Activated CD8-positive, alpha-beta memory T cell treated with anti-CD3 and anti-CD28 coated beads, Interleukin-2, amount 50 U/mL, for 1 hour (primary cell): ENCODE measurements around the gene FOXR1.

ENCODE experiments used
- DNase-seq: peaks from one replicate; pipeline ENCODE4 v3.0.0-alpha.2; 2020; ENCODE audit errors: extremely low read depth

The FOXR1 gene

GRCh38 chr11:119026970-119027369 lies 55.4 kb downstream of the FOXR1 start:
- DNase-seq = no peak

- no peak for DNase-seq
These were observed 56.2 kb downstream of the FOXR1 start for GRCh38 chr11:119027561-119028345.

- no peak for DNase-seq
These were observed 56.9 kb downstream of the FOXR1 start for GRCh38 chr11:119028346-119029068.

- no peak for DNase-seq
These were observed 57.4 kb downstream of the FOXR1 start for GRCh38 chr11:119029069-119029339.

GRCh38 chr11:119029340-119030028 lies 57.9 kb downstream of the FOXR1 start:
- DNase-seq = no peak

GRCh38 chr11:119030029-119030328 lies 58.4 kb downstream of the FOXR1 start:
- DNase-seq = no peak

GRCh38 chr11:119030329-119031047 lies 58.9 kb downstream of the FOXR1 start, which contains the start of gene SLC37A4:
SLC37A4 (minus strand) TSS chr11:119030877.
- peak; percentile 89 for DNase-seq
